HG02943 (cell line): ENCODE results near the gene NKX1-2.
A peak's percentile ranks its signal among the peaks of the same experiment; 100 is the strongest.
"Not testable (repeated sequence)": the region's sequence is repeated elsewhere in the genome, so short reads cannot be mapped to it uniquely, and the experiment has no call there.

Source experiments
- ATAC-seq: cut with Tn5 transposase; IDR thresholded peaks from one replicate; pipeline ENCODE4 v1.9.1; 2021; ENCODE audit warnings: mild to moderate bottlenecking, low read depth, moderate library complexity; ENCODE audit not compliant: unreplicated experiment

The NKX1-2 gene

GRCh38 chr10:124453960-124454610 lies 4.2 kb upstream of the NKX1-2 start:
- no peak for ATAC-seq

GRCh38 chr10:124451276-124451675 lies 1.4 kb upstream of the NKX1-2 start:
- no peak for ATAC-seq

- no peak for ATAC-seq
Observed at GRCh38 chr10:124450783-124451057, 885 bp upstream of the NKX1-2 start.

GRCh38 chr10:124449170-124450011 lies 444 bp downstream of the NKX1-2 start:
- ATAC-seq = no peak

GRCh38 chr10:124448696-124449169 lies 1.1 kb downstream of the NKX1-2 start:
- no peak for ATAC-seq

- no peak for ATAC-seq
Observed at GRCh38 chr10:124447751-124448466, 1.9 kb downstream of the NKX1-2 start.

- ATAC-seq = no peak
Observed at GRCh38 chr10:124446830-124447750, 2.7 kb downstream of the NKX1-2 start.

GRCh38 chr10:124441694-124442093 lies 8.1 kb downstream of the NKX1-2 start:
- ATAC-seq = not testable (repeated sequence)

GRCh38 chr10:124436191-124436638 lies 13.6 kb downstream of the NKX1-2 start:
- peak; percentile 71 for ATAC-seq

GRCh38 chr10:124435683-124436082 lies 14.2 kb downstream of the NKX1-2 start:
- not testable (repeated sequence) for ATAC-seq

- no peak for ATAC-seq
Observed at GRCh38 chr10:124433461-124433860, 16.4 kb downstream of the NKX1-2 start.

GRCh38 chr10:124430077-124430476 lies 19.8 kb downstream of the NKX1-2 start:
- ATAC-seq = no peak

GRCh38 chr10:124429576-124429975 lies 20.3 kb downstream of the NKX1-2 start:
- ATAC-seq = no peak

GRCh38 chr10:124428207-124428777 lies 21.5 kb downstream of the NKX1-2 start:
- no peak for ATAC-seq

GRCh38 chr10:124425227-124425962 lies 24.4 kb downstream of the NKX1-2 start:
- ATAC-seq = no peak

- ATAC-seq = no peak
Observed at GRCh38 chr10:124423813-124424212, 26.0 kb downstream of the NKX1-2 start.

- no peak for ATAC-seq
Observed at GRCh38 chr10:124422742-124423141, 27.1 kb downstream of the NKX1-2 start.

GRCh38 chr10:124420254-124420653 lies 29.6 kb downstream of the NKX1-2 start:
- no peak for ATAC-seq

GRCh38 chr10:124419635-124420034 lies 30.2 kb downstream of the NKX1-2 start:
- no peak for ATAC-seq
